ENCODE measurements around the gene TLR4. TPM values are rescaled to one million over a fixed set of nuclear protein-coding genes. Genes with fewer than 3 reads are reported as not detected.

Gene TLR4
- 1.7 and 7.2 TPM in 2 replicates for total RNA-seq

DNA sequence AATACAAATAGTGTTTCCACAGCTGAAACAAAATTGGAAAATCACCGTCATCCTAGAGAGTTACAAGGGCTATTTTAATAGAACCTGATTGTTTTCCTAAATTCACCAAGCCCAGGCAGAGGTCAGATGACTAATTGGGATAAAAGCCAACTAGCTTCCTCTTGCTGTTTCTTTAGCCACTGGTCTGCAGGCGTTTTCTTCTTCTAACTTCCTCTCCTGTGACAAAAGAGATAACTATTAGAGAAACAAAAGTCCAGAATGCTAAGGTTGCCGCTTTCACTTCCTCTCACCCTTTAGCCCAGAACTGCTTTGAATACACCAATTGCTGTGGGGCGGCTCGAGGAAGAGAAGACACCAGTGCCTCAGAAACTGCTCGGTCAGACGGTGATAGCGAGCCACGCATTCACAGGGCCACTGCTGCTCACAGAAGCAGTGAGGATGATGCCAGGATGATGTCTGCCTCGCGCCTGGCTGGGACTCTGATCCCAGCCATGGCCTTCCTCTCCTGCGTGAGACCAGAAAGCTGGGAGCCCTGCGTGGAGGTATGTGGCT, at the start of gene TLR4:
Gene TLR4, plus strand, starts transcription at position 380 of the 552 bp plus-strand sequence. Its CDS starts 70 bp downstream, at position 450.
- TF ChIP-seq, protein P1, sequence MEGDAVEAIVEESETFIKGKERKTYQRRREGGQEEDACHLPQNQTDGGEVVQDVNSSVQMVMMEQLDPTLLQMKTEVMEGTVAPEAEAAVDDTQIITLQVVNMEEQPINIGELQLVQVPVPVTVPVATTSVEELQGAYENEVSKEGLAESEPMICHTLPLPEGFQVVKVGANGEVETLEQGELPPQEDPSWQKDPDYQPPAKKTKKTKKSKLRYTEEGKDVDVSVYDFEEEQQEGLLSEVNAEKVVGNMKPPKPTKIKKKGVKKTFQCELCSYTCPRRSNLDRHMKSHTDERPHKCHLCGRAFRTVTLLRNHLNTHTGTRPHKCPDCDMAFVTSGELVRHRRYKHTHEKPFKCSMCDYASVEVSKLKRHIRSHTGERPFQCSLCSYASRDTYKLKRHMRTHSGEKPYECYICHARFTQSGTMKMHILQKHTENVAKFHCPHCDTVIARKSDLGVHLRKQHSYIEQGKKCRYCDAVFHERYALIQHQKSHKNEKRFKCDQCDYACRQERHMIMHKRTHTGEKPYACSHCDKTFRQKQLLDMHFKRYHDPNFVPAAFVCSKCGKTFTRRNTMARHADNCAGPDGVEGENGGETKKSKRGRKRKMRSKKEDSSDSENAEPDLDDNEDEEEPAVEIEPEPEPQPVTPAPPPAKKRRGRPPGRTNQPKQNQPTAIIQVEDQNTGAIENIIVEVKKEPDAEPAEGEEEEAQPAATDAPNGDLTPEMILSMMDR (conservative IDR thresholded peaks at IDR 0.05; ENCODE audit: low read depth, low read length), result no peak
- no peak for DNase-seq (ENCODE audit: low read depth)
- H3K4me3 ChIP-seq (ENCODE audit: low read depth, low read length), result peak within 1 kb of the TSS; percentile 51

DNA sequence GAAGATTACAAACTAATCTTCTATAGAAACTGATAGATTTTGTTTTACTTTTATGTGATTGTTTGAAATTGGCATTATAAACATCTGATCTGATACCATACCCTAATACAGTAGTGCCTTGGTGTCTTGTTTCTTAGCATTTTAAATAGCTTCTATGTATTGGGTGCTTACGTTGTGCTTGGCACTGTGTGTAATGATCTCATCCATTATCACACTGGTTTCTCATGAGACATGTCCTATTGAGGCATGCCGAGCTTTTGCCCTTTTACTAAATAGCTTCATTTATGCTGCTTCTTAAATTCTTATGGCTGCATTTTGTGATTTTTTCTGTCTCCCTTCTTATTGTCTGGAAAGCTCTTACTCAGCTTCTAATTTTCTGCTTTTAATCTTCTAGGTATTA, 48.2 kb upstream of the TLR4 start:
- DNase-seq (ENCODE audit: low read depth), result no peak
- TF ChIP-seq, protein P1 (conservative IDR thresholded peaks at IDR 0.05; ENCODE audit: low read depth, low read length), result no peak

GRCh38 chr9:117662651-117663050, 41.6 kb upstream of the TLR4 start:
- no peak overlapping the region for H3K4me3 ChIP-seq (ENCODE audit: low read depth, low read length)
- TF ChIP-seq, protein P1 (conservative IDR thresholded peaks at IDR 0.05; ENCODE audit: low read depth, low read length), result no peak
- no peak for DNase-seq (ENCODE audit: low read depth)

More for the DNA sequence above, 48.2 kb upstream of the TLR4 start:
- no peak overlapping the region for H3K4me3 ChIP-seq (ENCODE audit: low read depth, low read length)

GRCh38 chr9:117664419-117664818, 39.8 kb upstream of the TLR4 start:
- TF ChIP-seq, protein P1 (conservative IDR thresholded peaks at IDR 0.05; ENCODE audit: low read depth, low read length), result no peak
- DNase-seq (ENCODE audit: low read depth), result no peak
- H3K4me3 ChIP-seq (ENCODE audit: low read depth, low read length), result no peak overlapping the region

GRCh38 chr9:117665601-117666385, 38.4 kb upstream of the TLR4 start:
- H3K4me3 ChIP-seq (ENCODE audit: low read depth, low read length), result no peak overlapping the region
- no peak for DNase-seq (ENCODE audit: low read depth)
- TF ChIP-seq, protein P1 (conservative IDR thresholded peaks at IDR 0.05; ENCODE audit: low read depth, low read length), result no peak

GRCh38 chr9:117671468-117671867, 32.7 kb upstream of the TLR4 start:
- TF ChIP-seq, protein P1 (conservative IDR thresholded peaks at IDR 0.05; ENCODE audit: low read depth, low read length), result no peak
- no peak overlapping the region for H3K4me3 ChIP-seq (ENCODE audit: low read depth, low read length)
- DNase-seq (ENCODE audit: low read depth), result no peak
